ENCODE results near the gene TBCA.
"Not testable (repeated sequence)": the region's sequence is repeated elsewhere in the genome, so short reads cannot be mapped to it uniquely, and the experiment has no call there.

TBCA gene

GRCh38 chr5:77751328-77752023, 24.7 kb downstream of the TBCA start:
- Histone ChIP-seq H3K27me3 (ENCODE audit: insufficient read depth, low read depth) (no peaks in the 10 kb centered on the region), H2AFZ (ENCODE audit: low read depth) (no peak overlapping the region), H3K4me2 (no peak overlapping the region), H3K4me3 (IDR thresholded peaks at IDR 0.05; ENCODE audit: insufficient read depth, low read depth, low read length) (no peak overlapping the region), H3K27ac (no peak overlapping the region), H3K36me3 (ENCODE audit: insufficient read depth) (no peaks in the 10 kb centered on the region; the same call in 1 of the 2 replicates), H4K20me1 (ENCODE audit: insufficient read depth) (peaks cover 24% of the 10 kb centered on the region; the same call in 1 of the 2 replicates), H3K79me2 (ENCODE audit: insufficient read depth, low read depth) (peaks cover 91% of the 10 kb centered on the region), H3K9ac (no peak overlapping the region), H3K4me1 (ENCODE audit: low read depth, poor library complexity, severe bottlenecking) (no peaks in the 10 kb centered on the region)
- no peak for TF ChIP-seq CTCF (conservative IDR thresholded peaks at IDR 0.05; ENCODE audit: low read depth, low read length)

DNA sequence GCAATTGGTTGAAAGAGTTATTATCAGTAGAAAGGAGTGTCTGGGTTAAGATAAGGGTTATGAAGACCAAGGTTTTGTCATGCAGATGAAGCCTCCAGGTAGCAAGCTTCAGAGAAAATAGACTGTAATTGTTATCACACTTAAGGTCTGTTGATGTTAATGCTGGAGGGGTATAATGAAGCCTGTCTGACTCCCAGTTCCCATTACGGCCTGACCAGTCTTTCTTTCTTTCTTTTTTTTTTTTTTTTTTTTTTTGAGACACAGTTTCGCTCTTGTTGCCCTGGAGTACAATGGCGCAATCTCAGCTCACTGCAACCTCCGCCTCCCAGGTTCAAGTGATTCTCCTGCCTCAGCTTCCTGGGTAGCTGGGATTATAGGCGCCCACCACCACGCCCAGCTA, 25.2 kb downstream of the TBCA start:
- not testable (repeated sequence) for H3K9ac ChIP-seq; H3K4me2 ChIP-seq; H2AFZ ChIP-seq (ENCODE audit: low read depth); H3K27me3 ChIP-seq (ENCODE audit: insufficient read depth, low read depth); H3K27ac ChIP-seq; H3K4me3 ChIP-seq (IDR thresholded peaks at IDR 0.05; ENCODE audit: insufficient read depth, low read depth, low read length); H3K36me3 ChIP-seq (ENCODE audit: insufficient read depth); H3K4me1 ChIP-seq (ENCODE audit: low read depth, poor library complexity, severe bottlenecking)
- H3K79me2 ChIP-seq (ENCODE audit: insufficient read depth, low read depth), result peaks cover 88% of the 10 kb centered on the region
- peaks cover 24% of the 10 kb centered on the region; the same call in 1 of the 2 replicates for H4K20me1 ChIP-seq (ENCODE audit: insufficient read depth)

DNA sequence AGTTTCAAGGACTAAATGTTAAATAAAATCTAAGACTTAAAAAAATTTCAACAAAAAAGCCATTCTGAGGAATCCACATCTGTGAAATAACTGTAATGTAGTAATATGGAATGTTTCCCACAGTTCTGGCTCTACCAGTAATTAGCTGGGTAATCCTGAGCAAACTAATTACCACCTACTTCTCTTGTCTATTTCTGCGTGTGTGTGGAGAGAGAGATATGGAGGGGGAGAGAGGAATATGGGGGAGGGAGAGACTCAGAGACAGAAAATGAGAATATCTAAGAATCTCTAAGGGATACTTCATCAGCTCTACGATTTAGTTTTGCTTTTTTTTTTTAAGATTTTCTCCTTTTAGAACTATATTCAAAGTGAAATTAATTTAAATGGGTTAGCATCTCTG, 28.0 kb downstream of the TBCA start:
- Histone ChIP-seq H3K79me2 (ENCODE audit: insufficient read depth, low read depth) (peaks cover 82% of the 10 kb centered on the region), H3K27me3 (ENCODE audit: insufficient read depth, low read depth) (no peaks in the 10 kb centered on the region), H3K4me2 (no peak overlapping the region), H3K9ac (no peak overlapping the region), H4K20me1 (ENCODE audit: insufficient read depth) (peaks cover 17% of the 10 kb centered on the region; the same call in 1 of the 2 replicates), H3K4me3 (IDR thresholded peaks at IDR 0.05; ENCODE audit: insufficient read depth, low read depth, low read length) (no peak overlapping the region), H3K36me3 (ENCODE audit: insufficient read depth) (no peaks in the 10 kb centered on the region; the same call in 1 of the 2 replicates), H3K27ac (no peak overlapping the region), H3K4me1 (ENCODE audit: low read depth, poor library complexity, severe bottlenecking) (no peaks in the 10 kb centered on the region), H2AFZ (ENCODE audit: low read depth) (no peak overlapping the region)
- TF ChIP-seq CTCF (conservative IDR thresholded peaks at IDR 0.05; ENCODE audit: low read depth, low read length), result no peak

DNA sequence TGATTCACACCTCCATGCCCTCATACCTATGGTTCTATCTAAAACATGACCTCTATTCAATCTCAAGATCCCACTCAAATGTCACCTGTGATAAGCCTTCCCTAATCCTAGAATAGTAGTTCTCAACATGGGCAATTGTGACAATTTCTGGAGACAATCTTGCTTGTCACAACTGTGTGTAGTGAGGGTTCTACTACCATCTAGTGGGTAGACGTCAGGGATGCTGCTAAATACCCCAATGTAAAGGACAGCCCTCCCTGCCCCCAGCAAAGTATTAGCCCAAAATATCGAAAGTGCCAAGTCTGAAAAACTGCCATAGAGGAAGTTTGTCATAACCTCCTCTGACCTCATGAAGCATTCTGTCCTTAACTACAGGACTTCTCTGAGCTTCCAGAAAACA, 32.0 kb downstream of the TBCA start:
- Histone ChIP-seq H3K27ac (no peak overlapping the region), H2AFZ (ENCODE audit: low read depth) (no peak overlapping the region), H4K20me1 (ENCODE audit: insufficient read depth) (peaks cover 20% of the 10 kb centered on the region; the same call in 1 of the 2 replicates), H3K36me3 (ENCODE audit: insufficient read depth) (no peaks in the 10 kb centered on the region), H3K9ac (no peak overlapping the region), H3K4me1 (ENCODE audit: low read depth, poor library complexity, severe bottlenecking) (no peaks in the 10 kb centered on the region), H3K27me3 (ENCODE audit: insufficient read depth, low read depth) (no peaks in the 10 kb centered on the region), H3K4me2 (no peak overlapping the region), H3K4me3 (IDR thresholded peaks at IDR 0.05; ENCODE audit: insufficient read depth, low read depth, low read length) (no peak overlapping the region), H3K79me2 (ENCODE audit: insufficient read depth, low read depth) (peaks cover 82% of the 10 kb centered on the region)
- TF ChIP-seq CTCF (conservative IDR thresholded peaks at IDR 0.05; ENCODE audit: low read depth, low read length), result no peak

DNA sequence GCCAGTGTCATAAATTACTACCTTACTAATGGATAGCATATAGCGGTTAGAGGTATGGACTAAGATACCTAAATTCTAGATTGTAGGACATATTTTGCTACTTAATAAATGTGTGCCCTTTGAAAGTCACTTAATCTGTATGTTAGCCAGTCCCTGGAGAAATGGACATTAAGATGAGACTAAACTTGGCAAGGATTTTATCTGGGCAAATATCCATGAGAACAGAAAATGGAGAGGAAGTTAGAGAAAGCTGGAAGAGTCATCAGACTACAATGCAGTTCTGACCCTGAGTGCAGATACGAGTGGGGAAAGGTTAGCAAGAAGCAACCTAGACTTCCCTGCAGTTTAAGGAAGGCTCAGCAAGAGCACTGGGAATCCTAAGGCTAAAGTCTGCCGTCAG, 33.0 kb downstream of the TBCA start:
- Histone ChIP-seq H3K27me3 (ENCODE audit: insufficient read depth, low read depth) (no peaks in the 10 kb centered on the region), H4K20me1 (ENCODE audit: insufficient read depth) (peaks cover 17% of the 10 kb centered on the region; the same call in 1 of the 2 replicates), H3K4me3 (IDR thresholded peaks at IDR 0.05; ENCODE audit: insufficient read depth, low read depth, low read length) (no peak overlapping the region), H3K9ac (no peak overlapping the region), H3K4me2 (no peak overlapping the region), H3K4me1 (ENCODE audit: low read depth, poor library complexity, severe bottlenecking) (no peaks in the 10 kb centered on the region), H3K27ac (no peak overlapping the region), H3K36me3 (ENCODE audit: insufficient read depth) (no peaks in the 10 kb centered on the region), H3K79me2 (ENCODE audit: insufficient read depth, low read depth) (peaks cover 82% of the 10 kb centered on the region), H2AFZ (ENCODE audit: low read depth) (no peak overlapping the region)
- no peak for TF ChIP-seq CTCF (conservative IDR thresholded peaks at IDR 0.05; ENCODE audit: low read depth, low read length)
